CD4-positive, alpha-beta T cell treated with Interleukin-15 for 1 hour (primary cell): ENCODE results near the gene C1D.
"Not testable (repeated sequence)": the region's sequence is repeated elsewhere in the genome, so short reads cannot be mapped to it uniquely, and the experiment has no call there.

Source experiments
- DNase-seq: peaks from one replicate; pipeline ENCODE4 v3.0.0-alpha.2; 2020

Gene C1D

GRCh38 chr2:67997903-67998302, 64.9 kb downstream of the C1D start:
- no peak for DNase-seq

GRCh38 chr2:67997528-67997900, 65.3 kb downstream of the C1D start:
- no peak for DNase-seq

GRCh38 chr2:67996772-67997527, 65.9 kb downstream of the C1D start:
- no peak for DNase-seq

- no peak for DNase-seq
These were observed 68.1 kb downstream of the C1D start for GRCh38 chr2:67994716-67995115.

- not testable (repeated sequence) for DNase-seq
These were observed 68.7 kb downstream of the C1D start for GRCh38 chr2:67994069-67994468.

- no peak for DNase-seq
These were observed 69.5 kb downstream of the C1D start for GRCh38 chr2:67993329-67993728.

GRCh38 chr2:67991456-67991855, 71.3 kb downstream of the C1D start:
- no peak for DNase-seq
